HG03060 (cell line): ENCODE results near the gene MPL.

ENCODE experiments used
- ATAC-seq: cut with Tn5 transposase; IDR thresholded peaks from one replicate; pipeline ENCODE4 v1.9.1; 2021; ENCODE audit warnings: low read depth, moderate number of reproducible peaks; ENCODE audit not compliant: unreplicated experiment

MPL gene

GRCh38 chr1:43321331-43321891 lies 16.2 kb upstream of the MPL start:
- no peak for ATAC-seq

- ATAC-seq = no peak
Observed at GRCh38 chr1:43322506-43322905, 15.1 kb upstream of the MPL start.

GRCh38 chr1:43324810-43325209 lies 12.8 kb upstream of the MPL start:
- no peak for ATAC-seq

GRCh38 chr1:43325381-43325780 lies 12.2 kb upstream of the MPL start:
- no peak for ATAC-seq

- ATAC-seq = no peak
Observed at GRCh38 chr1:43327549-43328292, 9.9 kb upstream of the MPL start.

- no peak for ATAC-seq
Observed at GRCh38 chr1:43329995-43330751, 7.4 kb upstream of the MPL start.

- ATAC-seq = no peak
Observed at GRCh38 chr1:43331688-43332087, 5.9 kb upstream of the MPL start.

- no peak for ATAC-seq
Observed at GRCh38 chr1:43334453-43335205, 3.0 kb upstream of the MPL start.

- ATAC-seq = no peak
Observed at GRCh38 chr1:43338001-43338400, 383 bp downstream of the MPL start.

GRCh38 chr1:43339584-43340232 lies 2.1 kb downstream of the MPL start:
- no peak for ATAC-seq

GRCh38 chr1:43340559-43340958 lies 2.9 kb downstream of the MPL start:
- no peak for ATAC-seq

- ATAC-seq = no peak
Observed at GRCh38 chr1:43344267-43344850, 6.7 kb downstream of the MPL start.

GRCh38 chr1:43345120-43345519 lies 7.5 kb downstream of the MPL start:
- no peak for ATAC-seq

- ATAC-seq = no peak
Observed at GRCh38 chr1:43346636-43347035, 9.0 kb downstream of the MPL start.

- no peak for ATAC-seq
Observed at GRCh38 chr1:43348343-43348808, 10.8 kb downstream of the MPL start.

GRCh38 chr1:43348809-43349593 lies 11.4 kb downstream of the MPL start:
- ATAC-seq = no peak

- ATAC-seq = no peak
Observed at GRCh38 chr1:43349594-43350306, 12.1 kb downstream of the MPL start.

GRCh38 chr1:43350976-43351375 lies 13.4 kb downstream of the MPL start:
- no peak for ATAC-seq
